Calu3 (cell line): Measurements from ENCODE around the gene PPP1CA. TPM values are rescaled to one million over a fixed set of nuclear protein-coding genes. Genes with fewer than 3 reads are reported as not detected.

Experiments used
- BruUV-seq: library from RNA; stranded (reverse); fragments of 400-500 nt; replicated peaks from 2 replicates; lab custom pipeline; 2021; lab: Mats Ljungman, UMichigan
- CTCF ChIA-PET: fragments of 300-600 bp; sonication (Branson Sonifier 250); formaldehyde crosslinking; loops from one replicate; lab custom pipeline; 2022; ENCODE audit warnings: antibody characterized with exemption; lab: Charles Lee
- DNase-seq: peaks from one replicate; pipeline ENCODE4 v3.0.0; 2022
- H3K27ac Mint-ChIP-seq: one replicate; pipeline ENCODE4 v1.8.0; 2022; ENCODE audit warnings: mixed read lengths; ENCODE audit not compliant: unreplicated experiment
- H3K27me3 Mint-ChIP-seq: one replicate; pipeline ENCODE4 v1.8.0; 2022; ENCODE audit warnings: mixed read lengths; ENCODE audit not compliant: unreplicated experiment
- H3K36me3 Mint-ChIP-seq: one replicate; pipeline ENCODE4 v1.8.0; 2022; ENCODE audit warnings: mild to moderate bottlenecking, moderate library complexity, mixed read lengths; ENCODE audit not compliant: insufficient read depth, unreplicated experiment
- H3K4me1 Mint-ChIP-seq: one replicate; pipeline ENCODE4 v1.8.0; 2022; ENCODE audit warnings: mild to moderate bottlenecking, low read depth, mixed read lengths; ENCODE audit not compliant: unreplicated experiment
- H3K4me3 Mint-ChIP-seq: one replicate; pipeline ENCODE4 v1.8.0; 2022; ENCODE audit warnings: mild to moderate bottlenecking, low read depth, moderate library complexity, mixed read lengths; ENCODE audit not compliant: unreplicated experiment
- H3K9me3 Mint-ChIP-seq: one replicate; pipeline ENCODE4 v1.8.0; 2022; ENCODE audit warnings: low read depth, mixed read lengths; ENCODE audit not compliant: unreplicated experiment
- intact Hi-C: fragments of 100-400 bp; cut with micrococcal nuclease; formaldehyde crosslinking; loops from one replicate; pipeline ENCODE4 v1.10.0; 2022; ENCODE audit not compliant: unreplicated experiment
- total RNA-seq: library from RNA; stranded (reverse); gene quantifications from 2 replicates; pipeline ENCODE4 v1.2.3, GENCODE V29; 2022
- TF ChIP-seq, protein P1 (sequence below): fragments of 200-600 bp; IDR thresholded peaks from one replicate; pipeline ENCODE4 v1.8.0; 2022; ENCODE audit warnings: antibody characterized with exemption; ENCODE audit not compliant: unreplicated experiment

Gene PPP1CA
- total RNA-seq, 1 experiment from 2014 or later = 180 TPM

DNA sequence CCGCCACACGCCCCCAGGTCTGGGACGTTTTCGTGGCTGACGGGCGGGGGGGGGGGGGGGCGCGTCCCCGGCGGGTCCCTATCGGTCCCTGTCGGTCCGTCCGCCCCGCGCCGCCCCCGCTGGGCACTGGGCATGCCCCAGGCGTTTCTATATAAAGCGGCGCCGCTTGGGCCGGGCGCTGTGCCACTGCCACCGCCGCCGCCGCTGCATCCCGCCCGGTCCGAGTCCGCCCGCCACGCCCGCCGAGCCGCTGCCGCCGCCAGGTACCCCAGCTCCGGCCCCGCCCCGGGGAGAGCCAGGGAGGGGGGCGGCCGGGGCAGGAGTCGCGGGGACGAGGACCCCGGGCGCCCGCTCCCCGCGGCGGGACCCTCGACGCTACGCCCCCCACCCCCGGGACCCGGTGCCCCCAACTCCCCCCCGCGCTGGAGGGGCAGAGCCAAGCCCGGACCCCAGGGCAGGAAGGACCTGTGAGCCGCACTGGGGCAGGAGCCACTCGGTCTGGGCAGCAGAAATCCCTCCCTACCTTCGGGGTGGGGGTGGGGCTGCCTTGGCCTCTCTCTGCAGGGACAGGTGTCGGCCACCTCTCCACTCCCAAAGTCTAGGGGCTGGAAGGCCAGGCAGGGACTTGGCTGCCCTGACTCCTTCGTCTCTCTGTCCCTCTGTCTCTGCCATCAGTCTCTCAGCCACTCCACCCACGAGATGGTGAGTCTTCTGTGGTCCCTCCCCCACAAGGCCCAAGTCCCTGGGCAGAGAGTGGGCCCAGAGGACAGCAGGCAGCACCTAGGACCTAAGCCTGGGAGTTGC, 14.0 kb upstream of the PPP1CA start, which contains the start of gene CARNS1:
TSS of gene CARNS1 (plus strand) at position 178 of the 804 bp plus-strand sequence. CDS start at position 700, 522 bp downstream.
- Mint-ChIP-seq H3K9me3 (no peaks in the 10 kb centered on the region), H3K27ac (no peak within 1 kb of the TSS), H3K36me3 (peaks cover 13% of the 10 kb centered on the region), H3K4me3 (peak within 1 kb of the TSS; percentile 40), H3K27me3 (peaks cover 56% of the 10 kb centered on the region), H3K4me1 (peaks cover 8% of the 10 kb centered on the region)
- no TSS peak for BruUV-seq
- TF ChIP-seq, protein P1, sequence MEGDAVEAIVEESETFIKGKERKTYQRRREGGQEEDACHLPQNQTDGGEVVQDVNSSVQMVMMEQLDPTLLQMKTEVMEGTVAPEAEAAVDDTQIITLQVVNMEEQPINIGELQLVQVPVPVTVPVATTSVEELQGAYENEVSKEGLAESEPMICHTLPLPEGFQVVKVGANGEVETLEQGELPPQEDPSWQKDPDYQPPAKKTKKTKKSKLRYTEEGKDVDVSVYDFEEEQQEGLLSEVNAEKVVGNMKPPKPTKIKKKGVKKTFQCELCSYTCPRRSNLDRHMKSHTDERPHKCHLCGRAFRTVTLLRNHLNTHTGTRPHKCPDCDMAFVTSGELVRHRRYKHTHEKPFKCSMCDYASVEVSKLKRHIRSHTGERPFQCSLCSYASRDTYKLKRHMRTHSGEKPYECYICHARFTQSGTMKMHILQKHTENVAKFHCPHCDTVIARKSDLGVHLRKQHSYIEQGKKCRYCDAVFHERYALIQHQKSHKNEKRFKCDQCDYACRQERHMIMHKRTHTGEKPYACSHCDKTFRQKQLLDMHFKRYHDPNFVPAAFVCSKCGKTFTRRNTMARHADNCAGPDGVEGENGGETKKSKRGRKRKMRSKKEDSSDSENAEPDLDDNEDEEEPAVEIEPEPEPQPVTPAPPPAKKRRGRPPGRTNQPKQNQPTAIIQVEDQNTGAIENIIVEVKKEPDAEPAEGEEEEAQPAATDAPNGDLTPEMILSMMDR = no peak
- CTCF ChIA-PET = no interaction called here
- no peak for DNase-seq
- intact Hi-C loops = no loop called here

DNA sequence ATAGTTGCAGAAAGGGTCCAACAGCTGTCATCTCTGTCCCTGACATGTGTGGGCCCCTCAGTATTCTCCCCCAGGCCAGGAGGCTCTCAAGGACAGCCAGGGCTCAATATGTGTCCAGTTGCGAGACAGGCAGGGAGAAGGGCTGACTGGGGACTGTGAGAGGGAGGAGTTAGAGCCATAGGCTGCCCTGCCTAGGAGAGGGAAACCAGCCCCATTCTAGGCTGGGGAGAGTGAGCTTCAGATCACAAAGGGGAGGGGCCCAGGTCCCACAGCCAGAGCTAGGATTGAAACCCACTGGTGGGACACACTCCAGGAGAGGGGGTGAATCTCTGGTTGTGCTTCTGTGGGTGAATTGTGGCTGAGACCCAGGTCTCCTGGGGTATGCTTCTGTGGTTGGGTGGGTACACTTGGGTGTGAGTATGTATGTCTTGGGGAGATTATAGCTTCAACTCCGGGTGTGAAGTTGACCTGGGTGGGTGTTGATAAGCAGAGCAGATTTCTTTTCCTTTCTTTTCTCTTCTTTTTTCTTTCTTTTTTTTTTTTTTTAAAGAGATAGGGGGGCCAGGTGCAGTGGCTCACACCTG, 11.7 kb upstream of the PPP1CA start:
- CTCF ChIA-PET = interaction anchor here (0.6 to 1.1 kb wide), 2 partner anchors 12 to 57 kb away, joined by 3 to 4 read pairs; partner anchors contain the start of gene PPP1CA
- TF ChIP-seq, protein P1 = no peak
- H3K9me3 Mint-ChIP-seq = no peaks in the 10 kb centered on the region
- H3K27me3 Mint-ChIP-seq = peaks cover 62% of the 10 kb centered on the region
- intact Hi-C loops = no loop called here
- no peak for DNase-seq
- H3K4me3 Mint-ChIP-seq = no peak overlapping the region
- H3K36me3 Mint-ChIP-seq = peaks cover 5% of the 10 kb centered on the region
- no peak overlapping the region for H3K27ac Mint-ChIP-seq
- peaks cover 8% of the 10 kb centered on the region for H3K4me1 Mint-ChIP-seq
- no TSS peak for BruUV-seq

DNA sequence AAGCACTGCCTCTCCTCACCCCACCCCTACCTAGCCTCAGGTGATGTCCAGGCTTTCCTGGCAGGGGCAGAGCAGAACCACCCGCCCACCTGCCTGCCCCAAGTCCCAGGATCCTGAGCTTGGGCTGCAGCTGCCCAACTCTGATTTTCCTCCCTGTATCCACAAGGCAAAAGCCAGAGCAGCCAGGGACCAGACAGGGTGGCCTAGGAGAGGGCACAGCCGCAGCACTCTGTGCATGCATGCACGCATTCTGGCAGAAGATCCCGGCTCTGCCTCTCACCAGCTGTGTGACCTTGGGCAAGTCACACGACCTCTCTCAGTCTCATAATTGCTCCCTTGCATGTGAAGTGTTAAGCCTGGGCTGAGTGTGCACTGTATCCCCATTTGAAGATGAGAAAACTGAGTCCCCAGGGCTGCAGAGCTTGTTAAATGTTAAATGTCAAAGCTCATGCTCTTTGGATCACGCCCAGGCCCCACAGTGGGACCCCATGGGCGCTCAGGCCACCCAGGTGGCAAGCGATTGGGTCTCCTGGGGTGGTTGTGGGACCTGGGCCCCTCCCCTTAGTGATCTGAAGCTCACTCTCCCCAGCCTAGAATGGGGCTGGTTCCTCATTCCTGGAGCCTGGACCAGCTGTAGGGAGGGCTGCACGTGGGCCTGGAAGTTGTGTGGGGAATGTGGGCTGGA, 11.0 kb upstream of the PPP1CA start:
- H3K9me3 Mint-ChIP-seq = no peaks in the 10 kb centered on the region
- peaks cover 8% of the 10 kb centered on the region for H3K4me1 Mint-ChIP-seq
- peaks cover 5% of the 10 kb centered on the region for H3K36me3 Mint-ChIP-seq
- CTCF ChIA-PET = interaction anchor here (1.1 kb wide), 1 partner anchor 11 kb away, joined by 4 read pairs; the partner anchor contains the start of gene PPP1CA
- H3K27ac Mint-ChIP-seq = no peak overlapping the region
- peaks cover 62% of the 10 kb centered on the region for H3K27me3 Mint-ChIP-seq
- TF ChIP-seq, protein P1 = no peak
- intact Hi-C loops = no loop called here
- BruUV-seq = no TSS peak
- no peak overlapping the region for H3K4me3 Mint-ChIP-seq
- no peak for DNase-seq

DNA sequence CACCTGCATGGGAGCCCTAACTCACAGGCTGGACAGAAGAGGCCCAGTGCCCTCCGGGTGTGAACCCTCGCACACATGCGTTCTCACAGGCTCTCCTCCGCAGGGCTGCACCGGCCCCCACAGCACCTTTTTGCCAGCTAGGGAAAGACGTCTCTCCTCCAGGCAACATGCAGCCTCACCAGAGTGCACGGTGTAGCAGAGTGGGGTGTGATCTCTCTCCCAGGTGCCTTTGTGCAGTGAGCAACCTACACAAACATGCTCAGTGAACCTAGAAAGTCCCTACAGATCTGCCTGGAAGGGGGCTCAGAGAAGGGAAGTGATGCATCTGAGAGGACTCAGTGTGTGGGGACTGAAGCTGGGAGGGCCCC, 10.1 kb upstream of the PPP1CA start:
- peaks cover 6% of the 10 kb centered on the region for H3K4me1 Mint-ChIP-seq
- CTCF ChIA-PET = no interaction called here
- H3K9me3 Mint-ChIP-seq = no peaks in the 10 kb centered on the region
- H3K4me3 Mint-ChIP-seq = no peak overlapping the region
- TF ChIP-seq, protein P1 = no peak
- no peak for DNase-seq
- intact Hi-C loops = no loop called here
- H3K36me3 Mint-ChIP-seq = peaks cover 9% of the 10 kb centered on the region
- H3K27me3 Mint-ChIP-seq = peaks cover 61% of the 10 kb centered on the region
- no peak overlapping the region for H3K27ac Mint-ChIP-seq
- no TSS peak for BruUV-seq
